ENCODE results near the gene KRT31. TPM values are rescaled to one million over a fixed set of nuclear protein-coding genes. Genes with fewer than 3 reads are reported as not detected.
"Not testable (repeated sequence)": the region's sequence is repeated elsewhere in the genome, so short reads cannot be mapped to it uniquely, and the experiment has no call there.

Gene KRT31
- total and polyA plus RNA-seq, 2 experiments from 2014 or later = not detected

- no peaks in the 10 kb centered on the region for H3K9me3 ChIP-seq (ENCODE audit: low read depth)
- no peak overlapping the region for H3K4me3 ChIP-seq
- no peaks in the 10 kb centered on the region for H3K36me3 ChIP-seq
- H3K27ac ChIP-seq = no peak overlapping the region
- no peak for DNase-seq (ENCODE audit: low read depth in 1 of 2, low spot score in 1 of 2)
- H3K27me3 ChIP-seq = peaks cover 19% of the 10 kb centered on the region
- H3K4me1 ChIP-seq (ENCODE audit: low read depth) = peaks cover 7% of the 10 kb centered on the region
- no peak for TF ChIP-seq CTCF (IDR thresholded peaks at IDR 0.05; ENCODE audit: low read depth, low read length)
Measured at GRCh38 chr17:41434005-41434404, 36.6 kb upstream of the KRT31 start.

GRCh38 chr17:41433586-41433985, 36.2 kb upstream of the KRT31 start:
- no peak overlapping the region for H3K27ac ChIP-seq
- H3K36me3 ChIP-seq = no peaks in the 10 kb centered on the region
- no peaks in the 10 kb centered on the region for H3K9me3 ChIP-seq (ENCODE audit: low read depth)
- no peak overlapping the region for H3K4me3 ChIP-seq
- no peak for DNase-seq (ENCODE audit: low read depth in 1 of 2, low spot score in 1 of 2)
- no peak for TF ChIP-seq CTCF (IDR thresholded peaks at IDR 0.05; ENCODE audit: low read depth, low read length)
- peaks cover 7% of the 10 kb centered on the region for H3K4me1 ChIP-seq (ENCODE audit: low read depth)
- H3K27me3 ChIP-seq = peaks cover 19% of the 10 kb centered on the region

GRCh38 chr17:41430376-41430775, 33.0 kb upstream of the KRT31 start:
- H3K36me3 ChIP-seq; H3K4me1 ChIP-seq (ENCODE audit: low read depth); H3K27me3 ChIP-seq; H3K9me3 ChIP-seq (ENCODE audit: low read depth); H3K4me3 ChIP-seq; H3K27ac ChIP-seq; DNase-seq (ENCODE audit: low read depth in 1 of 2, low spot score in 1 of 2): not testable (repeated sequence)

DNA sequence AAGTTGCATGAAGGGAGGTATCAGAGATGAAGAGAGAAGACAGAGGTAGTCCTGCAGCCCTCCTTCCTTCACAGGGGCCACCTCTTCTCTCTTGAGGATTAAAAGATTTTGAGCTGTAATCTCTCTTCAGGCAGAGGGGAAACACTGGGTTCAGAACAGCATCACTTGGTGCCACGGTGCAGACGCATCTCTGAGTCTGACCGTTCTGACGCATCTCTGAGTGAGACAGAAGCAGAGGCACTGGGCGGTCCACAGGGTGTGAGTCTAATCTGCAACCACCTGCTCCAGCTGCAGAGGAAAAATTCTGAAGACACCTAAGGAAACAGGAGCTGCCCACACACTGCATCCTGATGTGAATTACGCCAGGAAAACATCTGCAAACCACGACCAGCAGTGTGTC, 32.3 kb upstream of the KRT31 start:
- no peak overlapping the region for H3K4me3 ChIP-seq
- no peak for TF ChIP-seq CTCF (IDR thresholded peaks at IDR 0.05; ENCODE audit: low read depth, low read length)
- no peak for DNase-seq (ENCODE audit: low read depth in 1 of 2, low spot score in 1 of 2)
- H3K27me3 ChIP-seq = peaks cover 8% of the 10 kb centered on the region
- H3K9me3 ChIP-seq (ENCODE audit: low read depth) = no peaks in the 10 kb centered on the region
- H3K4me1 ChIP-seq (ENCODE audit: low read depth) = peaks cover 7% of the 10 kb centered on the region
- no peaks in the 10 kb centered on the region for H3K36me3 ChIP-seq
- H3K27ac ChIP-seq = no peak overlapping the region

DNA sequence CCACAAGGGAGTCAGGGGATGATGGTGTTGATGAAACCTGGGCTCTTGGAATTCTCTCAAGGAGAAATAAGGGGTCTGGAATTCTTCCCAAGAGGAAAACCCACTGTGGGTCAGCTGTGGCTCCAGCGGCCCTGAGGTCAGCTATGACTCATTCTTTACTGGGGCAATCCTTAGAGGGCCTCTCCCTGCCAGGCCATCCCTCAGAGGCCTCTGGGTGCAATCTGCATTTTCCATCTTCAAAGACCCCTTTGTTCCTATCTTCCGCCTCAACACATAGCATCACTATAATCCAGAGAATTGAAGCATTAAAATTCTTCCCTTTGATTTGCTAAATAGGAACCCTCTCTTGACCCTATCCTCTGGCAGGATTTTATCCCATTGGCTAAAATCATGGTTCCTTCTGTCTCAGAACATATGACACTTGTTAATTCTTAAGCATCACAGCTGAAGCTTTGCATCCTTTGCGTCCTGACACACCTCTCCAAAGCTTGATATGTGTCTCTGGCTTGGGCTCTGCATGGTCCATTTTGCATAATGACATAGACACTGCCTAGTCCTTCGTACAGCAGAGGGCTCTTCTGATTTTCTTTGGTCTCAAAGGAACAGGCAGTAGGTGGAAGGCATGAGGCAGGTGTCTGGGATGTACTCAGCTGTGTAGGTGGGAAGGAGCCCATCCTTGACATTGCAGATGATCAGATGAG, 31.3 kb upstream of the KRT31 start:
- Histone ChIP-seq H3K36me3 (no peaks in the 10 kb centered on the region), H3K27me3 (peaks cover 11% of the 10 kb centered on the region), H3K9me3 (ENCODE audit: low read depth) (no peaks in the 10 kb centered on the region), H3K27ac (no peak overlapping the region), H3K4me1 (ENCODE audit: low read depth) (peaks cover 2% of the 10 kb centered on the region), H3K4me3 (no peak overlapping the region)
- TF ChIP-seq CTCF (IDR thresholded peaks at IDR 0.05; ENCODE audit: low read depth, low read length) = no peak
- peak in 1 of 2 donors; percentile 53 for DNase-seq (ENCODE audit: low read depth in 1 of 2, low spot score in 1 of 2)

- no peak within 1 kb of the TSS for H3K4me3 ChIP-seq
- peaks cover 31% of the 10 kb centered on the region for H3K27me3 ChIP-seq
- H3K4me1 ChIP-seq (ENCODE audit: low read depth) = no peaks in the 10 kb centered on the region
- H3K36me3 ChIP-seq = no peaks in the 10 kb centered on the region
- no peak for DNase-seq (ENCODE audit: low read depth in 1 of 2, low spot score in 1 of 2)
- no peaks in the 10 kb centered on the region for H3K9me3 ChIP-seq (ENCODE audit: low read depth)
- no peak for TF ChIP-seq CTCF (IDR thresholded peaks at IDR 0.05; ENCODE audit: low read depth, low read length)
- no peak within 1 kb of the TSS for H3K27ac ChIP-seq
Measured at GRCh38 chr17:41424111-41424635, 26.8 kb upstream of the KRT31 start, which contains the start of gene KRT37. TSS of gene KRT37 (minus strand) at chr17:41424585. CDS start at chr17:41424523, 62 bp downstream.

GRCh38 chr17:41422586-41422985, 25.2 kb upstream of the KRT31 start:
- H3K4me3 ChIP-seq; H3K4me1 ChIP-seq (ENCODE audit: low read depth); H3K9me3 ChIP-seq (ENCODE audit: low read depth); H3K36me3 ChIP-seq; H3K27ac ChIP-seq; DNase-seq (ENCODE audit: low read depth in 1 of 2, low spot score in 1 of 2): not testable (repeated sequence)
- peaks cover 31% of the 10 kb centered on the region for H3K27me3 ChIP-seq

Measured in cardiac muscle cell (in vitro differentiated cells and primary cell).